Vagina (tissue), 2 donors: ENCODE measurements around the gene PCDH11Y.
"Not testable (repeated sequence)": the region's sequence is repeated elsewhere in the genome, so short reads cannot be mapped to it uniquely, and the experiment has no call there.

Experiments
- POLR2A ChIP-seq, 2 donors: fragments of 450-650 bp; IDR thresholded peaks; one replicate each; pipeline ENCODE4 v1.6.1; 2017; ENCODE audit warnings: antibody characterized with exemption in 2 of 2, mild to moderate bottlenecking in 2 of 2, moderate library complexity in 2 of 2
- TF ChIP-seq, protein P1 (sequence below), 3 experiments: fragments of 450-650 bp in 2 of 3; fragments of 200-600 bp in 1 of 3; sonication (generic) in 1 of 3; IDR thresholded peaks; one replicate each; pipeline ENCODE4 v1.5.1; 2017 to 2019; ENCODE audit warnings: antibody characterized with exemption in 3 of 3, mild to moderate bottlenecking in 2 of 3, moderate library complexity in 2 of 3

DNA sequence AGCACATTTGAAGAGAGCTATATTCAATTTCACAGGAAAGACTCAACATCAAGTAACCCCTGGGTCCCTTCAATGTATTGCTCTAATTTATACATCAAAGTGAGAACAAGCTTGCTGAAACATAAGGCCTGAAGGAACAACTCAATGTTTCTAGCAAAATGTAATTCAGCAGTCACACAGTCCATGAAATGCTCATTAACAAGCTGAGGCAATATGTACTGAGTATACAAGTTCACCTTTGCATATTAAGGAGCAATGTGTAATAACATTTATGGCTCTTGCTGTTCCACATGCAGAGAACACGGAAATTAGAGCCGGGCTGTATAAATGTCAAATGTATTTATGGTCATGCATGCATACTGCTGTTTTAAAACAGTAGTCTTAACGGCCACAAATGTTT, 342.1 kb downstream of the PCDH11Y start:
- TF ChIP-seq POLR2A (IDR thresholded peaks at IDR 0.05): not testable (repeated sequence)
- TF ChIP-seq, protein P1, sequence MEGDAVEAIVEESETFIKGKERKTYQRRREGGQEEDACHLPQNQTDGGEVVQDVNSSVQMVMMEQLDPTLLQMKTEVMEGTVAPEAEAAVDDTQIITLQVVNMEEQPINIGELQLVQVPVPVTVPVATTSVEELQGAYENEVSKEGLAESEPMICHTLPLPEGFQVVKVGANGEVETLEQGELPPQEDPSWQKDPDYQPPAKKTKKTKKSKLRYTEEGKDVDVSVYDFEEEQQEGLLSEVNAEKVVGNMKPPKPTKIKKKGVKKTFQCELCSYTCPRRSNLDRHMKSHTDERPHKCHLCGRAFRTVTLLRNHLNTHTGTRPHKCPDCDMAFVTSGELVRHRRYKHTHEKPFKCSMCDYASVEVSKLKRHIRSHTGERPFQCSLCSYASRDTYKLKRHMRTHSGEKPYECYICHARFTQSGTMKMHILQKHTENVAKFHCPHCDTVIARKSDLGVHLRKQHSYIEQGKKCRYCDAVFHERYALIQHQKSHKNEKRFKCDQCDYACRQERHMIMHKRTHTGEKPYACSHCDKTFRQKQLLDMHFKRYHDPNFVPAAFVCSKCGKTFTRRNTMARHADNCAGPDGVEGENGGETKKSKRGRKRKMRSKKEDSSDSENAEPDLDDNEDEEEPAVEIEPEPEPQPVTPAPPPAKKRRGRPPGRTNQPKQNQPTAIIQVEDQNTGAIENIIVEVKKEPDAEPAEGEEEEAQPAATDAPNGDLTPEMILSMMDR (IDR thresholded peaks at IDR 0.05): not testable (repeated sequence)
